ENCODE data around the gene PTCH2. TPM values are rescaled to one million over a fixed set of nuclear protein-coding genes. Genes with fewer than 3 reads are reported as not detected.
"Not testable (repeated sequence)": the region's sequence is repeated elsewhere in the genome, so short reads cannot be mapped to it uniquely, and the experiment has no call there.

PTCH2 gene
- total RNA-seq, 2 experiments from 2014 or later, result 0.13 to 0.97 TPM

GRCh38 chr1:44846985-44847384, 3.9 kb upstream of the PTCH2 start:
- H3K36me3 Mint-ChIP-seq (ENCODE audit: low read depth), result peaks cover 4% of the 10 kb centered on the region
- H3K9me3 Mint-ChIP-seq, result no peaks in the 10 kb centered on the region
- peaks cover 21% of the 10 kb centered on the region for H3K4me1 Mint-ChIP-seq (ENCODE audit: low read depth)
- DNase-seq (no peak), ATAC-seq (no peak)
- TF ChIP-seq, protein P1, sequence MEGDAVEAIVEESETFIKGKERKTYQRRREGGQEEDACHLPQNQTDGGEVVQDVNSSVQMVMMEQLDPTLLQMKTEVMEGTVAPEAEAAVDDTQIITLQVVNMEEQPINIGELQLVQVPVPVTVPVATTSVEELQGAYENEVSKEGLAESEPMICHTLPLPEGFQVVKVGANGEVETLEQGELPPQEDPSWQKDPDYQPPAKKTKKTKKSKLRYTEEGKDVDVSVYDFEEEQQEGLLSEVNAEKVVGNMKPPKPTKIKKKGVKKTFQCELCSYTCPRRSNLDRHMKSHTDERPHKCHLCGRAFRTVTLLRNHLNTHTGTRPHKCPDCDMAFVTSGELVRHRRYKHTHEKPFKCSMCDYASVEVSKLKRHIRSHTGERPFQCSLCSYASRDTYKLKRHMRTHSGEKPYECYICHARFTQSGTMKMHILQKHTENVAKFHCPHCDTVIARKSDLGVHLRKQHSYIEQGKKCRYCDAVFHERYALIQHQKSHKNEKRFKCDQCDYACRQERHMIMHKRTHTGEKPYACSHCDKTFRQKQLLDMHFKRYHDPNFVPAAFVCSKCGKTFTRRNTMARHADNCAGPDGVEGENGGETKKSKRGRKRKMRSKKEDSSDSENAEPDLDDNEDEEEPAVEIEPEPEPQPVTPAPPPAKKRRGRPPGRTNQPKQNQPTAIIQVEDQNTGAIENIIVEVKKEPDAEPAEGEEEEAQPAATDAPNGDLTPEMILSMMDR (IDR thresholded peaks at IDR 0.05), result no peak
- ChIA-PET POLR2A (no interaction called here), CTCF (no interaction called here)
- H3K27ac Mint-ChIP-seq, result no peak overlapping the region
- intact Hi-C loops (cut with micrococcal nuclease), result no loop called here
- no peak overlapping the region for H3K4me3 Mint-ChIP-seq
- peaks cover under 1% of the 10 kb centered on the region for H3K27me3 Mint-ChIP-seq

GRCh38 chr1:44842486-44842861, 579 bp downstream of the PTCH2 start:
- no peak for DNase-seq
- peaks cover 4% of the 10 kb centered on the region for H3K4me1 Mint-ChIP-seq (ENCODE audit: low read depth)
- H3K27ac Mint-ChIP-seq, result no peak overlapping the region
- peak; percentile 8 for ATAC-seq
- H3K36me3 Mint-ChIP-seq (ENCODE audit: low read depth), result no peaks in the 10 kb centered on the region
- no peaks in the 10 kb centered on the region for H3K9me3 Mint-ChIP-seq
- intact Hi-C loops (cut with micrococcal nuclease), result no loop called here
- H3K27me3 Mint-ChIP-seq, result peaks cover 7% of the 10 kb centered on the region
- POLR2A ChIA-PET, result interaction anchor here (0.8 to 1.9 kb wide), 4 partner anchors 112 to 170 kb away, joined by 3 to 5 read pairs (median 5); partner anchors contain the start of genes RNU5D-1 and UROD
- peak overlapping the region; percentile 43 for H3K4me3 Mint-ChIP-seq
- CTCF ChIA-PET, result interaction anchor here (1.2 kb wide), 1 partner anchor 111 kb away, joined by 3 read pairs; the partner anchor contains the start of gene RNU5D-1
- TF ChIP-seq, protein P1 (IDR thresholded peaks at IDR 0.05), result no peak

DNA sequence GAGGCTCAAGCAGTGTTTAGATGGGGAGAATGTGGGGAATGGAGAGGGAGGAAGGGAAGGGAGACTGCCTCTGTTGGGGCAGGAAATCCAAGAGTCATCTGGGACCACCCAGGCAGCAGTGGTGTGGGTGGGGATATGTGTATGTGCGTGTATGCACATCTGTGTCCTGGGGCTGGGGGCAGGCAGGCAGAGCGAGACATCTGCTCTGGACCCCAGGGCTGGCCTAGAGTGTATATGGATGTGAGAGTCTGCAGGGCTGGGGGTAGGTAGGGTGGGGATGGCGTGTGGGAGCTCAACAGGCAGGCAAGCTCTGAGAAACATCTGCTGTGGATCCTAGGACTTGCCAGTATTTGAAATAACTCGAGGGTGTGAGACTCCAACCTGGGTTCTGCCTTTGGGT, 3.5 kb downstream of the PTCH2 start:
- TF ChIP-seq, protein P1 (IDR thresholded peaks at IDR 0.05), result no peak
- ATAC-seq, result no peak
- no peak overlapping the region for H3K4me3 Mint-ChIP-seq
- no peak overlapping the region for H3K27ac Mint-ChIP-seq
- H3K9me3 Mint-ChIP-seq, result no peaks in the 10 kb centered on the region
- ChIA-PET CTCF (no interaction called here), POLR2A (interaction anchor here (1.7 kb wide), 1 partner anchor 22 kb away, joined by 4 read pairs; no protein-coding TSS in a partner anchor)
- intact Hi-C loops (cut with micrococcal nuclease), result no loop called here
- peaks cover 7% of the 10 kb centered on the region for H3K27me3 Mint-ChIP-seq
- H3K36me3 Mint-ChIP-seq (ENCODE audit: low read depth), result no peaks in the 10 kb centered on the region
- DNase-seq, result no peak
- peaks cover 11% of the 10 kb centered on the region for H3K4me1 Mint-ChIP-seq (ENCODE audit: low read depth)

GRCh38 chr1:44838294-44838693, 4.8 kb downstream of the PTCH2 start:
- H3K4me3 Mint-ChIP-seq; H3K27ac Mint-ChIP-seq; H3K27me3 Mint-ChIP-seq; H3K9me3 Mint-ChIP-seq; intact Hi-C loops (cut with micrococcal nuclease); CTCF ChIA-PET; ATAC-seq; DNase-seq; POLR2A ChIA-PET; H3K36me3 Mint-ChIP-seq (ENCODE audit: low read depth): not testable (repeated sequence)
- H3K4me1 Mint-ChIP-seq (ENCODE audit: low read depth), result peaks cover 11% of the 10 kb centered on the region

- Mint-ChIP-seq H3K4me3 (no peak overlapping the region), H3K27ac (peak overlapping the region; percentile 49), H3K36me3 (ENCODE audit: low read depth) (no peaks in the 10 kb centered on the region), H3K4me1 (ENCODE audit: low read depth) (peaks cover 10% of the 10 kb centered on the region), H3K9me3 (no peaks in the 10 kb centered on the region), H3K27me3 (no peaks in the 10 kb centered on the region)
- TF ChIP-seq, protein P1 (IDR thresholded peaks at IDR 0.05), result peak; percentile 77
- ChIA-PET CTCF (interaction anchor here (0.6 to 2.8 kb wide), 15 partner anchors 9 to 176 kb away, joined by 3 to 17 read pairs (median 3); partner anchors contain the start of genes PTCH2 and UROD), POLR2A (interaction anchor here (1.3 kb wide), 1 partner anchor 105 kb away, joined by 3 read pairs; no protein-coding TSS in a partner anchor)
- DNase-seq (peak; percentile 97), ATAC-seq (peak; percentile 99)
- intact Hi-C loops (cut with micrococcal nuclease), result no loop called here
These were observed 7.0 kb downstream of the PTCH2 start for GRCh38 chr1:44835738-44836675.
